Measurements from ENCODE around the gene TMEM117.

GRCh38 chr12:44127966-44128710, 292.3 kb downstream of the TMEM117 start:
- TF ChIP-seq POLR2A (IDR thresholded peaks at IDR 0.05; ENCODE audit: extremely low read depth, insufficient read length), result no peak
- TF ChIP-seq, protein P1, sequence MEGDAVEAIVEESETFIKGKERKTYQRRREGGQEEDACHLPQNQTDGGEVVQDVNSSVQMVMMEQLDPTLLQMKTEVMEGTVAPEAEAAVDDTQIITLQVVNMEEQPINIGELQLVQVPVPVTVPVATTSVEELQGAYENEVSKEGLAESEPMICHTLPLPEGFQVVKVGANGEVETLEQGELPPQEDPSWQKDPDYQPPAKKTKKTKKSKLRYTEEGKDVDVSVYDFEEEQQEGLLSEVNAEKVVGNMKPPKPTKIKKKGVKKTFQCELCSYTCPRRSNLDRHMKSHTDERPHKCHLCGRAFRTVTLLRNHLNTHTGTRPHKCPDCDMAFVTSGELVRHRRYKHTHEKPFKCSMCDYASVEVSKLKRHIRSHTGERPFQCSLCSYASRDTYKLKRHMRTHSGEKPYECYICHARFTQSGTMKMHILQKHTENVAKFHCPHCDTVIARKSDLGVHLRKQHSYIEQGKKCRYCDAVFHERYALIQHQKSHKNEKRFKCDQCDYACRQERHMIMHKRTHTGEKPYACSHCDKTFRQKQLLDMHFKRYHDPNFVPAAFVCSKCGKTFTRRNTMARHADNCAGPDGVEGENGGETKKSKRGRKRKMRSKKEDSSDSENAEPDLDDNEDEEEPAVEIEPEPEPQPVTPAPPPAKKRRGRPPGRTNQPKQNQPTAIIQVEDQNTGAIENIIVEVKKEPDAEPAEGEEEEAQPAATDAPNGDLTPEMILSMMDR (IDR thresholded peaks at IDR 0.05; ENCODE audit: low read depth, low read length), result no peak

All from NB4 (cell line).